GM12878 (cell line): ENCODE measurements around the gene RGS6.

Experiments used
- DPF2 ChIP-seq: fragments of 450-650 bp; IDR thresholded peaks from 2 replicates; pipeline ENCODE4 v1.6.1; 2017; ENCODE audit warnings: mild to moderate bottlenecking
- NR2C2 ChIP-seq: IDR thresholded peaks from 2 replicates; pipeline ENCODE4 v1.6.1; 2011; ENCODE audit warnings: borderline replicate concordance, low read depth; ENCODE audit not compliant: control insufficient read depth, insufficient read length
- RCOR1 ChIP-seq: conservative IDR thresholded peaks from 2 replicates; pipeline ENCODE4 v1.6.1; 2012; ENCODE audit warnings: low read depth, low read length, improper control_type of control experiment

GRCh38 chr14:72430457-72430856, 498.2 kb downstream of the RGS6 start:
- TF ChIP-seq RCOR1 (no peak), DPF2 (no peak), NR2C2 (no peak)
